Dermis microvascular lymphatic vessel endothelial cell (primary cell): ENCODE results near the gene MPP2. TPM values are rescaled to one million over a fixed set of nuclear protein-coding genes. Genes with fewer than 3 reads are reported as not detected.
"Not testable (repeated sequence)": the region's sequence is repeated elsewhere in the genome, so short reads cannot be mapped to it uniquely, and the experiment has no call there.

Experiments
- DNase-seq, 2 donors: peaks; one replicate each; pipeline versions ENCODE4 v3.0.0 to v3.0.0-alpha.2; 2010; ENCODE audit warnings: low read depth in 2 of 2
- total RNA-seq: library from RNA; depleted of rRNA; stranded (reverse); fragments of >200 nt; gene quantifications from 2 replicates; pipeline ENCODE4 v1.2.1, GENCODE V29; 2014

Gene MPP2
- total RNA-seq, 1 donor from 2014 or later, result 0.13 TPM

- no peak for DNase-seq
Observed at GRCh38 chr17:43877451-43878155, 29.7 kb downstream of the MPP2 start.

- DNase-seq, result no peak
Observed at GRCh38 chr17:43877031-43877430, 30.3 kb downstream of the MPP2 start.

GRCh38 chr17:43875476-43876147 lies 31.7 kb downstream of the MPP2 start:
- no peak for DNase-seq

GRCh38 chr17:43874293-43874692 lies 33.0 kb downstream of the MPP2 start:
- DNase-seq, result no peak

GRCh38 chr17:43873815-43874214 lies 33.5 kb downstream of the MPP2 start:
- no peak for DNase-seq

GRCh38 chr17:43873091-43873490 lies 34.2 kb downstream of the MPP2 start:
- DNase-seq, result no peak

GRCh38 chr17:43871946-43872690 lies 35.2 kb downstream of the MPP2 start:
- DNase-seq, result no peak

- not testable (repeated sequence) for DNase-seq
Observed at GRCh38 chr17:43869031-43869430, 38.3 kb downstream of the MPP2 start.

GRCh38 chr17:43868226-43868994 lies 38.9 kb downstream of the MPP2 start:
- no peak for DNase-seq

GRCh38 chr17:43864161-43864984 lies 43.0 kb downstream of the MPP2 start:
- no peak for DNase-seq

GRCh38 chr17:43861960-43862359 lies 45.4 kb downstream of the MPP2 start:
- no peak for DNase-seq

GRCh38 chr17:43860927-43861622 lies 46.3 kb downstream of the MPP2 start:
- no peak for DNase-seq

GRCh38 chr17:43860077-43860725 lies 47.1 kb downstream of the MPP2 start:
- no peak for DNase-seq

- DNase-seq, result no peak
Observed at GRCh38 chr17:43857957-43858600, 49.3 kb downstream of the MPP2 start.

- DNase-seq, result no peak
Observed at GRCh38 chr17:43857141-43857540, 50.2 kb downstream of the MPP2 start.

- DNase-seq, result no peak
Observed at GRCh38 chr17:43856141-43856540, 51.2 kb downstream of the MPP2 start.

- DNase-seq, result no peak
Observed at GRCh38 chr17:43855061-43855460, 52.3 kb downstream of the MPP2 start.

GRCh38 chr17:43854498-43854897 lies 52.8 kb downstream of the MPP2 start:
- no peak for DNase-seq

- DNase-seq, result no peak
Observed at GRCh38 chr17:43853546-43853945, 53.8 kb downstream of the MPP2 start.
